Fibroblast of the aortic adventitia (primary cell): ENCODE results near the gene PIP5K1B. TPM values are rescaled to one million over a fixed set of nuclear protein-coding genes. Genes with fewer than 3 reads are reported as not detected.
"Not testable (repeated sequence)": the region's sequence is repeated elsewhere in the genome, so short reads cannot be mapped to it uniquely, and the experiment has no call there.

Source experiments
- DNase-seq: peaks from one replicate; pipeline ENCODE4 v3.0.0-alpha.2; 2010; ENCODE audit warnings: low read depth
- H3K4me3 ChIP-seq: 2 replicates; pipeline ENCODE4 v1.5.1; 2011; ENCODE audit warnings: low read depth, mild to moderate bottlenecking, control low read depth, low read length, moderate library complexity
- CTCF ChIP-seq: IDR thresholded peaks from 2 replicates; pipeline ENCODE4 v1.5.1; 2011; ENCODE audit warnings: mild to moderate bottlenecking, low read length, control low read depth, inconsistent platforms; ENCODE audit not compliant: insufficient read depth
- total RNA-seq: library from RNA; depleted of rRNA; stranded (reverse); fragments of >200 nt; gene quantifications from 2 replicates; pipeline ENCODE4 v1.2.3, GENCODE V29; 2012; ENCODE audit warnings: low replicate concordance

PIP5K1B gene
- total RNA-seq, 1 donor: not detected

GRCh38 chr9:68697851-68698250, 7.2 kb upstream of the PIP5K1B start:
- no peak overlapping the region for H3K4me3 ChIP-seq
- no peak for TF ChIP-seq CTCF
- no peak for DNase-seq

GRCh38 chr9:68698943-68699509, 6.0 kb upstream of the PIP5K1B start:
- DNase-seq: no peak
- no peak overlapping the region for H3K4me3 ChIP-seq
- TF ChIP-seq CTCF: no peak

- H3K4me3 ChIP-seq, DNase-seq: not testable (repeated sequence)
Observed at GRCh38 chr9:68699625-68700024, 5.4 kb upstream of the PIP5K1B start.

- no peak overlapping the region for H3K4me3 ChIP-seq
- no peak for TF ChIP-seq CTCF
- no peak for DNase-seq
Observed at GRCh38 chr9:68702493-68702892, 2.5 kb upstream of the PIP5K1B start.

GRCh38 chr9:68703672-68704071, 1.4 kb upstream of the PIP5K1B start:
- no peak for DNase-seq
- no peak for TF ChIP-seq CTCF
- no peak overlapping the region for H3K4me3 ChIP-seq

GRCh38 chr9:68704498-68704813, 584 bp upstream of the PIP5K1B start:
- no peak overlapping the region for H3K4me3 ChIP-seq

More at GRCh38 chr9:68704498-68704813, 584 bp upstream of the PIP5K1B start:
- no peak for TF ChIP-seq CTCF
- DNase-seq: no peak
